H9 (cell line): ENCODE data around the gene JAKMIP1. TPM values are rescaled to one million over a fixed set of nuclear protein-coding genes. Genes with fewer than 3 reads are reported as not detected.

Source experiments
- DNase-seq: peaks from one replicate; pipeline ENCODE4 v3.0.0-alpha.2; 2017
- H2AFZ ChIP-seq: one replicate; pipeline ENCODE4 v1.6.1; 2013; ENCODE audit warnings: mild to moderate bottlenecking, low read length, control low read depth, moderate library complexity
- H2AK5ac ChIP-seq: 2 replicates; pipeline ENCODE4 v1.6.1; 2013; ENCODE audit warnings: low read length, control low read depth, mixed read lengths; ENCODE audit not compliant: insufficient read length
- H2BK120ac ChIP-seq: one replicate; pipeline ENCODE4 v1.6.1; 2013; ENCODE audit warnings: low read depth, mild to moderate bottlenecking, low read length, control low read depth, inconsistent platforms; ENCODE audit not compliant: poor library complexity, severe bottlenecking
- H2BK12ac ChIP-seq: 2 replicates; pipeline ENCODE4 v1.6.1; 2013; ENCODE audit warnings: low read length, control low read depth, mixed read lengths, low read depth; ENCODE audit not compliant: insufficient read length
- H2BK15ac ChIP-seq: 2 replicates; pipeline ENCODE4 v1.6.1; 2013; ENCODE audit warnings: low read depth, low read length, control low read depth
- H2BK20ac ChIP-seq: one replicate; pipeline ENCODE4 v1.6.1; 2013; ENCODE audit warnings: low read depth, mild to moderate bottlenecking, low read length, control low read depth, inconsistent platforms; ENCODE audit not compliant: poor library complexity, severe bottlenecking
- H2BK5ac ChIP-seq: 2 replicates; pipeline ENCODE4 v1.6.1; 2013; ENCODE audit warnings: low read length, control low read depth, mixed read lengths; ENCODE audit not compliant: insufficient read length
- H3K14ac ChIP-seq: 2 replicates; pipeline ENCODE4 v1.6.1; 2013; ENCODE audit warnings: low read length, control low read depth; ENCODE audit not compliant: insufficient read depth
- H3K18ac ChIP-seq: 2 replicates; pipeline ENCODE4 v1.6.1; 2013; ENCODE audit warnings: low read depth, mild to moderate bottlenecking, mixed read lengths, low read length, control low read depth; ENCODE audit not compliant: insufficient read length
- H3K23ac ChIP-seq: 2 replicates; pipeline ENCODE4 v1.6.1; 2013; ENCODE audit warnings: low read length, control low read depth, mixed read lengths, low read depth; ENCODE audit not compliant: insufficient read length
- H3K23me2 ChIP-seq: 2 replicates; pipeline ENCODE4 v1.6.1; 2013; ENCODE audit warnings: low read depth, mild to moderate bottlenecking, mixed read lengths, low read length, control low read depth; ENCODE audit not compliant: insufficient read length, poor library complexity, severe bottlenecking
- H3K27ac ChIP-seq: 2 replicates; pipeline ENCODE4 v1.5.1; 2013; ENCODE audit warnings: low read length, control low read depth, mixed read lengths, low read depth; ENCODE audit not compliant: insufficient read length
- H3K27me3 ChIP-seq: 2 replicates; pipeline ENCODE4 v1.6.1; 2013; ENCODE audit warnings: low read length, control low read depth, inconsistent platforms; ENCODE audit not compliant: insufficient read depth
- H3K4ac ChIP-seq: 2 replicates; pipeline ENCODE4 v1.6.1; 2013; ENCODE audit warnings: low read depth, mild to moderate bottlenecking, control low read depth, inconsistent platforms, low read length, moderate library complexity
- H3K4me1 ChIP-seq: 2 replicates; pipeline ENCODE4 v1.6.1; 2013; ENCODE audit warnings: low read length, control low read depth, inconsistent platforms; ENCODE audit not compliant: insufficient read depth
- H3K4me2 ChIP-seq: 2 replicates; pipeline ENCODE4 v1.6.1; 2013; ENCODE audit warnings: low read length, control low read depth, mixed read lengths; ENCODE audit not compliant: insufficient read length, insufficient read depth
- H3K56ac ChIP-seq: 2 replicates; pipeline ENCODE4 v1.6.1; 2013; ENCODE audit warnings: low read depth, mild to moderate bottlenecking, mixed read lengths, low read length, control low read depth; ENCODE audit not compliant: insufficient read length
- H3K79me1 ChIP-seq: 2 replicates; pipeline ENCODE4 v1.6.1; 2013; ENCODE audit warnings: low read depth, mild to moderate bottlenecking, moderate library complexity, low read length, control low read depth, inconsistent platforms; ENCODE audit not compliant: insufficient read depth, poor library complexity, severe bottlenecking
- H3K79me2 ChIP-seq: 2 replicates; pipeline ENCODE4 v1.6.1; 2013; ENCODE audit warnings: low read length, control low read depth, inconsistent platforms; ENCODE audit not compliant: insufficient read depth
- H3K9ac ChIP-seq: 2 replicates; pipeline ENCODE4 v1.6.1; 2013; ENCODE audit warnings: low read length, control low read depth, mixed read lengths; ENCODE audit not compliant: insufficient read length; ENCODE audit errors: extremely low read depth
- H3K9me3 ChIP-seq: one replicate; pipeline ENCODE4 v1.6.1; 2013; ENCODE audit warnings: low read depth, low read length, inconsistent platforms; ENCODE audit not compliant: control insufficient read depth
- H3T11ph ChIP-seq: one replicate; pipeline ENCODE4 v1.6.1; 2013; ENCODE audit warnings: mild to moderate bottlenecking, low read length, control low read depth, inconsistent platforms
- H4K20me1 ChIP-seq: one replicate; pipeline ENCODE4 v1.6.1; 2013; ENCODE audit not compliant: control insufficient read depth, insufficient read length, insufficient read depth
- H4K5ac ChIP-seq: 2 replicates; pipeline ENCODE4 v1.6.1; 2013; ENCODE audit warnings: low read depth, mild to moderate bottlenecking, mixed read lengths, low read length, control low read depth; ENCODE audit not compliant: insufficient read length
- H4K8ac ChIP-seq: replicated peaks from 2 replicates; pipeline ENCODE4 v1.6.1; 2013; ENCODE audit warnings: low read length, control low read depth, mixed read lengths, low read depth; ENCODE audit not compliant: insufficient read length
- H4K91ac ChIP-seq: 2 replicates; pipeline ENCODE4 v1.6.1; 2013; ENCODE audit warnings: low read depth, mild to moderate bottlenecking, moderate library complexity, mixed read lengths, low read length, control low read depth; ENCODE audit not compliant: insufficient read length
- H3K27ac Mint-ChIP-seq, 3 experiments: 2 replicates in 2 of 3; 3 replicates in 1 of 3; pipeline ENCODE4 v1.8.0; 2020 to 2021; ENCODE audit warnings: mixed read lengths in 3 of 3, mild to moderate bottlenecking in 1 of 3, moderate library complexity in 1 of 3
- H3K27me3 Mint-ChIP-seq: 2 replicates; pipeline ENCODE4 v1.8.0; 2021; ENCODE audit warnings: low read depth, mild to moderate bottlenecking, moderate library complexity, mixed read lengths
- H3K36me3 Mint-ChIP-seq, 3 experiments: 2 replicates in 2 of 3; 3 replicates in 1 of 3; pipeline ENCODE4 v1.8.0; 2020 to 2021; ENCODE audit warnings: low read depth in 3 of 3, mixed read lengths in 3 of 3; ENCODE audit not compliant: insufficient read depth in 1 of 3
- H3K4me1 Mint-ChIP-seq, 2 experiments: 2 replicates each; pipeline ENCODE4 v1.8.0; 2020; ENCODE audit warnings: mixed read lengths in 2 of 2
- H3K4me3 Mint-ChIP-seq, 2 experiments: 2 replicates in 1 of 2; 3 replicates in 1 of 2; pipeline ENCODE4 v1.8.0; 2020 to 2021; ENCODE audit warnings: mild to moderate bottlenecking in 2 of 2, mixed read lengths in 2 of 2, moderate library complexity in 1 of 2
- H3K9me3 Mint-ChIP-seq, 2 experiments: 2 replicates in 1 of 2; 3 replicates in 1 of 2; pipeline ENCODE4 v1.8.0; 2020; ENCODE audit warnings: mild to moderate bottlenecking in 2 of 2, mixed read lengths in 2 of 2, moderate library complexity in 1 of 2
- CTCF ChIP-seq: fragments of 200-600 bp; sonication (generic); conservative IDR thresholded peaks from 3 replicates; pipeline ENCODE4 v1.8.0; 2021; ENCODE audit warnings: antibody characterized with exemption, mild to moderate bottlenecking
- WGBS: extraction: QIAGEN DNeasy Blood & Tissue Kit; methylation state at CpG from one replicate; pipeline ENCODE4 v1.1.7; 2013; ENCODE audit warnings: missing lambda C conversion rate, low lambda C conversion rate, mixed read lengths; ENCODE audit not compliant: insufficient read length; ENCODE audit errors: extremely low coverage; 5-methylcytosine and 5-hydroxymethylcytosine counted together
- total RNA-seq: library from RNA; stranded (reverse); gene quantifications from 2 replicates; pipeline ENCODE4 v1.2.1, GENCODE V29; 2021

The JAKMIP1 gene
- total RNA-seq, 1 experiment from 2014 or later: 1.5 TPM

- no peak overlapping the region for H3K9ac ChIP-seq
- no peak overlapping the region for H3K18ac ChIP-seq
- peaks cover 3 to 6% of the 10 kb centered on the region in 2 experiments; a peak in 3 of 4 replicates for H3K4me1 Mint-ChIP-seq
- no peak for DNase-seq
- H3K9me3 ChIP-seq: no peaks in the 10 kb centered on the region
- H3K23ac ChIP-seq: no peak overlapping the region
- H3K56ac ChIP-seq: no peak overlapping the region
- H3K4ac ChIP-seq: no peak overlapping the region
- H3K79me1 ChIP-seq: no peaks in the 10 kb centered on the region
- H4K8ac ChIP-seq: no peak overlapping the region
- H3K27ac ChIP-seq: no peak overlapping the region
- H3K79me2 ChIP-seq: no peaks in the 10 kb centered on the region
- H3K36me3 Mint-ChIP-seq: peaks cover 0 to 2% (median 0%) of the 10 kb centered on the region in 3 experiments; a peak in 2 of 7 replicates
- no peaks in the 10 kb centered on the region for H4K20me1 ChIP-seq
- H3K23me2 ChIP-seq: no peaks in the 10 kb centered on the region
- no peak overlapping the region for H2BK120ac ChIP-seq
- no peak for TF ChIP-seq CTCF
- H3K4me1 ChIP-seq: no peaks in the 10 kb centered on the region
- H2BK20ac ChIP-seq: no peak overlapping the region
- H3K14ac ChIP-seq: no peak overlapping the region
- no CpG with 5 or more reads among the region's 5 CpGs for WGBS
- H3K4me3 Mint-ChIP-seq: no peak overlapping the region
- H2AK5ac ChIP-seq: no peak overlapping the region
- no peak overlapping the region for H4K91ac ChIP-seq
- H4K5ac ChIP-seq: no peak overlapping the region
- no peak overlapping the region for H3K4me2 ChIP-seq
- no peak overlapping the region for H2AFZ ChIP-seq
- no peak overlapping the region for H2BK15ac ChIP-seq
- no peak overlapping the region for H2BK12ac ChIP-seq
- H3K27me3 Mint-ChIP-seq: peaks cover 25% of the 10 kb centered on the region
- no peak overlapping the region for H3K27ac Mint-ChIP-seq
- no peak overlapping the region for H3T11ph ChIP-seq
- H3K27me3 ChIP-seq: peaks cover under 1% of the 10 kb centered on the region; the same call in 1 of the 2 replicates
- peaks cover 0 to 3% of the 10 kb centered on the region in 2 experiments; a peak in 1 of 5 replicates for H3K9me3 Mint-ChIP-seq
- H2BK5ac ChIP-seq: no peak overlapping the region
These were observed 197.9 kb downstream of the JAKMIP1 start for GRCh38 chr4:6002492-6002833.
